PC-9 (cell line): ENCODE measurements around the gene DHRS4L2. TPM values are rescaled to one million over a fixed set of nuclear protein-coding genes. Genes with fewer than 3 reads are reported as not detected.
A peak's percentile ranks its signal among the peaks of the same experiment; 100 is the strongest.
"Not testable (repeated sequence)": the region's sequence is repeated elsewhere in the genome, so short reads cannot be mapped to it uniquely, and the experiment has no call there.

Experiments used
- BruUV-seq: library from RNA; stranded (reverse); fragments of 400-500 nt; replicated peaks from 2 replicates; lab custom pipeline; 2021; lab: Mats Ljungman, UMichigan
- CTCF ChIA-PET: fragments of 300-600 bp; sonication (Branson Sonifier 250); formaldehyde crosslinking; loops from one replicate; lab custom pipeline; 2022; ENCODE audit warnings: antibody characterized with exemption; lab: Charles Lee
- POLR2A ChIA-PET: fragments of 300-600 bp; sonication (Branson Sonifier 250); formaldehyde crosslinking; loops from one replicate; lab custom pipeline; 2022; ENCODE audit warnings: antibody characterized with exemption; ENCODE audit not compliant: unreplicated experiment; lab: Charles Lee
- DNase-seq, 2 experiments: peaks; one replicate each; pipeline versions ENCODE4 v3.0.0 to v3.0.0-alpha.2; 2015 to 2022; ENCODE audit warnings: mixed read lengths in 1 of 2
- H2AFZ ChIP-seq: fragments of 200-600 bp; sonication (generic); 2 replicates; pipeline ENCODE4 v1.8.1; 2017; ENCODE audit warnings: antibody characterized with exemption
- H3F3A ChIP-seq: fragments of 200-600 bp; sonication (generic); 2 replicates; pipeline ENCODE4 v1.8.1; 2017; ENCODE audit warnings: antibody characterized with exemption, mild to moderate bottlenecking, low read depth; ENCODE audit not compliant: insufficient read depth
- H3K27ac ChIP-seq: fragments of 200-600 bp; sonication (generic); 2 replicates; pipeline ENCODE4 v1.6.1; 2016; ENCODE audit warnings: mixed run types
- H3K27me3 ChIP-seq: fragments of 200-600 bp; sonication (generic); 2 replicates; pipeline ENCODE4 v1.6.1; 2016; ENCODE audit warnings: low read depth, mixed run types; ENCODE audit not compliant: insufficient read depth
- H3K36me3 ChIP-seq: fragments of 200-600 bp; sonication (generic); 2 replicates; pipeline ENCODE4 v1.6.1; 2016; ENCODE audit warnings: low read depth, mixed run types
- H3K4me1 ChIP-seq: fragments of 200-600 bp; sonication (generic); replicated peaks from 2 replicates; pipeline ENCODE4 v1.6.1; 2016; ENCODE audit warnings: mixed run types; ENCODE audit not compliant: insufficient read depth
- H3K4me2 ChIP-seq: fragments of 200-600 bp; sonication (generic); 2 replicates; pipeline ENCODE4 v1.6.1; 2017; ENCODE audit warnings: mixed run types
- H3K4me3 ChIP-seq: fragments of 200-600 bp; sonication (generic); 2 replicates; pipeline ENCODE4 v1.6.1; 2016; ENCODE audit warnings: mixed run types
- H3K79me2 ChIP-seq: fragments of 200-600 bp; sonication (generic); 2 replicates; pipeline ENCODE4 v1.6.1; 2017; ENCODE audit warnings: low read depth, mixed run types
- H3K9me2 ChIP-seq: fragments of 200-600 bp; sonication (generic); 2 replicates; pipeline ENCODE4 v1.8.1; 2017; ENCODE audit warnings: mild to moderate bottlenecking; ENCODE audit not compliant: insufficient read depth
- H3K9me3 ChIP-seq: fragments of 200-600 bp; sonication (generic); 2 replicates; pipeline ENCODE4 v1.8.1; 2016; ENCODE audit warnings: low read depth; ENCODE audit not compliant: insufficient read depth
- H4K20me1 ChIP-seq: fragments of 200-600 bp; sonication (generic); 2 replicates; pipeline ENCODE4 v1.8.1; 2017; ENCODE audit not compliant: insufficient read depth
- CTCF ChIP-seq: fragments of 200-600 bp; sonication (generic); conservative IDR thresholded peaks from 2 replicates; pipeline ENCODE4 v1.6.1; 2017; ENCODE audit warnings: mixed run types, antibody characterized with exemption, mild to moderate bottlenecking, moderate library complexity
- EZH2 ChIP-seq: fragments of 200-600 bp; sonication (generic); IDR thresholded peaks from 2 replicates; pipeline ENCODE4 v1.8.0; 2017; ENCODE audit warnings: antibody characterized with exemption, low read depth
- intact Hi-C: fragments of 100-400 bp; cut with micrococcal nuclease; formaldehyde crosslinking; loops from one replicate; pipeline ENCODE4 v1.10.0; 2022; ENCODE audit not compliant: unreplicated experiment
- total RNA-seq: library from RNA; stranded (reverse); gene quantifications from 2 replicates; pipeline ENCODE4 v1.2.3, GENCODE V29; 2021

The DHRS4L2 gene
- total RNA-seq, 1 experiment from 2014 or later: 14.8 TPM

DNA sequence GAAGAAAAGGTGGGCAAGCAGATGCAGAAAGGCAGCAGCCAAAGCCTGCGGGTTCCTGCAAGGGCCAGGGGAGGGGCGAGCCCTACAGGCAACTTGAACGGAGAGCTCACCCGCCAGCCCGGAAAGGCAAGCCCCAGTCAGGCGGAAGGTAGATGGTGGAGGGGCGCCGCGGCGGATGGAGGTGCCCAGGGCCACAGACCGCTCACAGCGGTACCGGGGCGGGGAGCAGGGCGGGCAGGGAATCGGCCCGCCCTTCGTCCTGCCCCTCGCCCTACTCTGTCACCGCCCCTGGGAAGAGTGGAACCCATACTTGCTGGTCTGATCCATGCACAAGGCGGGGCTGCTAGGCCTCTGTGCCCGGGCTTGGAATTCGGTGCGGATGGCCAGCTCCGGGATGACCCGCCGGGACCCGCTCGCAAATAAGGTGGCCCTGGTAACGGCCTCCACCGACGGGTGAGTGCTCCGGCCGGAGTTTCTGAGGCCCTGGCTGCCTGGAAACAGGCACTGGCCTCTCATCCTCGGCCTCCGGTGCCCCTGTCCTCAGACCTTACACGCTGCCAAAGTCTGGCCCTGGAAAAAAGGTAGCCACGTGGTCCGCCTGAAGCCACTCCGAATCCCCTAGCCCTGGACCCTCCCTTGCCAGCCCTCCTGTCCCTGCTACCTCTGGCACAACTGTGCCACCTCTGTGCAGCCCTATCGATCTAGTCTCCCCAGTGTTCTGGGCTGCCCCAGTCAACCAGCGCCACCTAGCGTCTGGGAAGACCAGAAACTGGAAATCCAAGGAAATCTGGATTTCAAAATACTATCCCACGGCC is 35.1 kb upstream of the DHRS4L2 start, which contains the start of gene DHRS4:
Gene DHRS4 (plus strand): TSS at position 307 of the 815 bp plus-strand sequence. CDS start 19 bp downstream, at position 326.
- Histone ChIP-seq H3F3A (no peaks in the 10 kb centered on the region), H3K4me3 (peak within 1 kb of the TSS; percentile 78), H3K4me1 (no peaks in the 10 kb centered on the region; the same call in 1 of the 2 replicates), H4K20me1 (no peaks in the 10 kb centered on the region), H3K36me3 (no peaks in the 10 kb centered on the region), H3K4me2 (peak within 1 kb of the TSS; percentile 82), H3K79me2 (peaks cover 3% of the 10 kb centered on the region; the same call in 1 of the 2 replicates), H3K9me2 (no peaks in the 10 kb centered on the region), H2AFZ (peak within 1 kb of the TSS; percentile 77), H3K27ac (peak within 1 kb of the TSS; percentile 70), H3K27me3 (no peaks in the 10 kb centered on the region), H3K9me3 (no peaks in the 10 kb centered on the region)
- peak; percentile 64 to 78 for DNase-seq
- CTCF ChIA-PET: interaction anchor here (0.6 to 1.0 kb wide), 2 partner anchors 11 to 288 kb away, joined by 3 read pairs; no protein-coding TSS in a partner anchor
- TF ChIP-seq CTCF (peak; percentile 90), EZH2 (no peak)
- POLR2A ChIA-PET: no interaction called here
- intact Hi-C loops: loop anchor here (1.0 kb wide), 4 partner anchors 227 to 475 kb away; no protein-coding TSS in a partner anchor
- TSS peak; percentile 62 for BruUV-seq

DNA sequence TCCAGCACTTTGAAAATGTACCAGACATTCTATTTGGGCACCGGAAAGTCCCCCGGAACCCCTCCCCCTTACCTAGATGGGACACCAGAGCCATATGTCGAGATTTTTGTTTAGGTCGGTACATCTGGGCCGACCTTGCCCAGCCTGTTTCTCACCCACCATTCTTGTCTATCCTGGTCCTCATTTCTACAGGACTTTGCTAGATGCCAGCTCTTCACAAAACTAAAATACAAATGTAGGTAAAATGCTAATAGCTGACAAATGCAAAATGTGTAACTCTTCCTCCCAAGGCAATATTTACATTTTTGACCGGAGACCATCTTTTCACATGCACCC is 34.5 kb upstream of the DHRS4L2 start:
- H3K4me1 ChIP-seq, H3K79me2 ChIP-seq, POLR2A ChIA-PET, DNase-seq, H3K9me2 ChIP-seq, H3K27me3 ChIP-seq, H3K9me3 ChIP-seq, H3K36me3 ChIP-seq, BruUV-seq, H4K20me1 ChIP-seq, H3F3A ChIP-seq, H2AFZ ChIP-seq: not testable (repeated sequence)
- CTCF ChIA-PET: interaction anchor here (0.6 kb wide), 1 partner anchor 340 kb away, joined by 3 read pairs; no protein-coding TSS in a partner anchor
- peak; percentile 30; the same call in 1 of the 2 replicates for TF ChIP-seq CTCF
- intact Hi-C loops: loop anchor here (1.0 kb wide), 2 partner anchors 322 to 365 kb away; no protein-coding TSS in a partner anchor
- Histone ChIP-seq H3K27ac (peak overlapping the region; percentile 70; the same call in 1 of the 2 replicates), H3K4me3 (peak overlapping the region; percentile 78), H3K4me2 (peak overlapping the region; percentile 82)

GRCh38 chr14:23954965-23955364 is 33.8 kb upstream of the DHRS4L2 start:
- CTCF ChIA-PET: interaction anchor here (0.6 kb wide), 2 partner anchors 340 to 886 kb away, joined by 3 to 7 read pairs; no protein-coding TSS in a partner anchor
- intact Hi-C loops: loop anchor here (1.0 kb wide), 2 partner anchors 323 to 366 kb away; no protein-coding TSS in a partner anchor
- H3F3A ChIP-seq, H3K79me2 ChIP-seq, H3K27me3 ChIP-seq, H3K9me3 ChIP-seq, H3K36me3 ChIP-seq, DNase-seq, H2AFZ ChIP-seq, H3K9me2 ChIP-seq, POLR2A ChIA-PET, H3K27ac ChIP-seq, H3K4me3 ChIP-seq, BruUV-seq, H3K4me1 ChIP-seq, H4K20me1 ChIP-seq: not testable (repeated sequence)
- H3K4me2 ChIP-seq: peak overlapping the region; percentile 82

- POLR2A ChIA-PET: not testable (repeated sequence)
These were observed 32.9 kb upstream of the DHRS4L2 start for GRCh38 chr14:23955811-23956210.

DNA sequence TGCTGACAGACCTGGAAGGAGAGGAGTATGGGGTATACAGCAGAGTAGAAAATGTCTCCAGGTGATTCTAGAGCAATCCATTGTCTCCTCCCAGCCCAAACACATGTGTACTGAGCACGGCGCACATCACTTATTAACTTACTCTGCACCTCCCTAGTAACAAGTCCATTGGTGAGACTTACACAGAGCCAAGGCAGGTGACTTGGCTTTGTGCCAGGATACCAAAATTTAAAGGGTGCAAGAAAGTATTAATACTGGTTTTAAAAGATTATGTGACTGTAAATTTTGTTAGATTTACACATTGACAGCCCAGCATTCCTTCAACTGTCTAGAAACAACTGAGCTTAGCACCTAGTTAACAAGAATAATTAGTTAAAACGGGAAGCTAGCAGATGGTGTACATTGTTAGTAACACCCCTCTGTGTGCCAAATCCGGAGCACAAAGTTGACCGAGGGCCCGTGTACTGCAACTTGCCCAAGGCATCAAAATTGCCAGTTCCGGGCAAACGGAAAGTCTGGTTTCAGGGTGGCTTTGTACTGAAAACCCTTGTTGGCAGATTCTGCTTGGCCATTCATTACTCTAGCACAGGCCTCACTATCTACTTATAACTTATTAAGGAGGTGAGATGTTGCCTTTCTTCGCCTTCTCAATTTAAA is 30.7 kb upstream of the DHRS4L2 start:
- H3K9me3 ChIP-seq, H4K20me1 ChIP-seq, BruUV-seq, intact Hi-C loops, DNase-seq, POLR2A ChIA-PET, H3F3A ChIP-seq, H3K79me2 ChIP-seq, H3K27me3 ChIP-seq, H2AFZ ChIP-seq, H3K36me3 ChIP-seq, H3K4me1 ChIP-seq, H3K4me3 ChIP-seq, CTCF ChIA-PET, H3K27ac ChIP-seq, H3K4me2 ChIP-seq, H3K9me2 ChIP-seq: not testable (repeated sequence)

More at GRCh38 chr14:23955811-23956210, 32.9 kb upstream of the DHRS4L2 start:
- CTCF ChIA-PET, intact Hi-C loops, DNase-seq, H3K79me2 ChIP-seq, H4K20me1 ChIP-seq, BruUV-seq, H3K27me3 ChIP-seq, H3K4me1 ChIP-seq, H2AFZ ChIP-seq, H3K4me3 ChIP-seq, H3K9me3 ChIP-seq, H3K36me3 ChIP-seq, H3K27ac ChIP-seq, H3K4me2 ChIP-seq, H3K9me2 ChIP-seq, H3F3A ChIP-seq: not testable (repeated sequence)
